ENCODE results near the gene MED12.

GRCh38 chrX:71131510-71131909 lies 13.1 kb downstream of the MED12 start:
- TF ChIP-seq CTCF (conservative IDR thresholded peaks at IDR 0.05; ENCODE audit: low read length) (no peak), EZH2phosphoT487 (IDR thresholded peaks at IDR 0.05; ENCODE audit: borderline replicate concordance, low read depth, low read length) (no peak)
